K562 (cell line): ENCODE data around the gene EPHB2.

ENCODE experiments used
- BRCA1 ChIP-seq, 2 experiments: fragments of 450-650 bp in 1 of 2; sonication (generic) in 1 of 2; formaldehyde crosslinking in 1 of 2; IDR thresholded peaks; 2 replicates each; pipeline versions ENCODE4 v1.5.0 to v1.6.1; 2017 to 2020; ENCODE audit warnings: mild to moderate bottlenecking in 1 of 2, missing genetic modification reagents in 1 of 2
- CBX3 ChIP-seq, 2 experiments: IDR thresholded peaks; 1 replicate in 1 of 2; 2 replicates in 1 of 2; pipeline ENCODE4 v1.6.1; 2012; ENCODE audit warnings: inconsistent platforms in 2 of 2, low read length in 2 of 2, borderline replicate concordance in 1 of 2, control low read depth in 1 of 2
- CEBPB ChIP-seq: fragments of 450-650 bp; IDR thresholded peaks from 2 replicates; pipeline ENCODE4 v1.6.1; 2016; ENCODE audit warnings: missing genetic modification characterization, missing compliant biosample characterization
- JUN ChIP-seq, 2 experiments: sonication (generic) in 1 of 2; formaldehyde crosslinking in 1 of 2; IDR thresholded peaks; 2 replicates each; pipeline versions ENCODE4 v1.6.1 to v1.8.0; 2012 to 2022; ENCODE audit warnings: borderline replicate concordance in 2 of 2, mild to moderate bottlenecking in 2 of 2, improper control_type of control experiment in 1 of 2, low read depth in 1 of 2, low read length in 1 of 2, missing genetic modification reagents in 1 of 2
- JUNB ChIP-seq: fragments of 450-650 bp; formaldehyde crosslinking; conservative IDR thresholded peaks from 2 replicates; pipeline ENCODE4 v1.4.0; 2020; ENCODE audit warnings: mild to moderate bottlenecking
- KLF1 ChIP-seq: fragments of 450-650 bp; IDR thresholded peaks from 2 replicates; pipeline ENCODE4 v1.6.1; 2016; ENCODE audit warnings: missing genetic modification characterization, missing compliant biosample characterization
- RAD21 ChIP-seq, 2 experiments: fragments of 250-450 bp in 1 of 2; fragments of 450-650 bp in 1 of 2; sonication (Bioruptor Pico) in 1 of 2; formaldehyde crosslinking in 1 of 2; IDR thresholded peaks in 1 of 2; conservative IDR thresholded peaks in 1 of 2; 2 replicates each; pipeline versions ENCODE4 v1.4.0 to v1.8.0; 2020 to 2022; ENCODE audit warnings: mild to moderate bottlenecking in 2 of 2, moderate library complexity in 1 of 2
- TBL1XR1 ChIP-seq, 2 experiments: IDR thresholded peaks; 2 replicates each; pipeline ENCODE4 v1.6.1; 2012; ENCODE audit warnings: improper control_type of control experiment in 2 of 2, low read length in 2 of 2, mild to moderate bottlenecking in 1 of 2
- ZKSCAN1 ChIP-seq: fragments of 150-350 bp; IDR thresholded peaks from 2 replicates; pipeline ENCODE4 v1.6.1; 2016; ENCODE audit warnings: low read depth, low read length
- ZKSCAN8 ChIP-seq: fragments of 200-800 bp; sonication (Bioruptor generic); IDR thresholded peaks from 2 replicates; pipeline ENCODE4 v1.6.1; 2016; ENCODE audit warnings: missing genetic modification characterization, missing compliant biosample characterization
- TF ChIP-seq, protein P1 (sequence below): sonication (generic); formaldehyde crosslinking; IDR thresholded peaks from 2 replicates; pipeline ENCODE4 v1.8.0; 2023; ENCODE audit warnings: mild to moderate bottlenecking, missing genetic modification reagents

DNA sequence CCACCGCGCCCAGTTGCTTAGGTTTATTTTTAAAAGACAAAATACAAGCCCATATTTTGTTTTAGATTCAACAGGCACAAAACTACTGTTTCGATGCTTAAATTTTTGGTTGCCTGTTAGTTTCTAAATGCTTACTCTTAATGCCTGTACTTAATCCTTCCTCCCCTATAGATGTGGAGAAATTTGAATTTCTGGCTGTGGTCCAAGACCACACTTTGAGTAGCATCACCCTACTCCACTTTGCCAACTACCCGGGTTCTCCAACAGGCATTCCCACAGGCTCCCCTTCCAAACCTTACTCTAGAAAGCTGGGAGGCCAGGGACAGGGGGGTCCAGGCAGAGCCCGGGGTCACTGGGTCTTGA is 242.0 kb downstream of the EPHB2 start:
- no peak for TF ChIP-seq JUN (IDR thresholded peaks at IDR 0.05; ENCODE audit: borderline replicate concordance, low read depth, low read length)
- TF ChIP-seq JUN (CRISPR knock-in tag; IDR thresholded peaks at IDR 0.05; ENCODE audit: borderline replicate concordance): no peak
- no peak for TF ChIP-seq TBL1XR1 (IDR thresholded peaks at IDR 0.05; ENCODE audit: low read length in 2 of 2)
- no peak for TF ChIP-seq CBX3 (IDR thresholded peaks at IDR 0.05; ENCODE audit: borderline replicate concordance in 1 of 2, low read length in 2 of 2)
- TF ChIP-seq, protein P1, sequence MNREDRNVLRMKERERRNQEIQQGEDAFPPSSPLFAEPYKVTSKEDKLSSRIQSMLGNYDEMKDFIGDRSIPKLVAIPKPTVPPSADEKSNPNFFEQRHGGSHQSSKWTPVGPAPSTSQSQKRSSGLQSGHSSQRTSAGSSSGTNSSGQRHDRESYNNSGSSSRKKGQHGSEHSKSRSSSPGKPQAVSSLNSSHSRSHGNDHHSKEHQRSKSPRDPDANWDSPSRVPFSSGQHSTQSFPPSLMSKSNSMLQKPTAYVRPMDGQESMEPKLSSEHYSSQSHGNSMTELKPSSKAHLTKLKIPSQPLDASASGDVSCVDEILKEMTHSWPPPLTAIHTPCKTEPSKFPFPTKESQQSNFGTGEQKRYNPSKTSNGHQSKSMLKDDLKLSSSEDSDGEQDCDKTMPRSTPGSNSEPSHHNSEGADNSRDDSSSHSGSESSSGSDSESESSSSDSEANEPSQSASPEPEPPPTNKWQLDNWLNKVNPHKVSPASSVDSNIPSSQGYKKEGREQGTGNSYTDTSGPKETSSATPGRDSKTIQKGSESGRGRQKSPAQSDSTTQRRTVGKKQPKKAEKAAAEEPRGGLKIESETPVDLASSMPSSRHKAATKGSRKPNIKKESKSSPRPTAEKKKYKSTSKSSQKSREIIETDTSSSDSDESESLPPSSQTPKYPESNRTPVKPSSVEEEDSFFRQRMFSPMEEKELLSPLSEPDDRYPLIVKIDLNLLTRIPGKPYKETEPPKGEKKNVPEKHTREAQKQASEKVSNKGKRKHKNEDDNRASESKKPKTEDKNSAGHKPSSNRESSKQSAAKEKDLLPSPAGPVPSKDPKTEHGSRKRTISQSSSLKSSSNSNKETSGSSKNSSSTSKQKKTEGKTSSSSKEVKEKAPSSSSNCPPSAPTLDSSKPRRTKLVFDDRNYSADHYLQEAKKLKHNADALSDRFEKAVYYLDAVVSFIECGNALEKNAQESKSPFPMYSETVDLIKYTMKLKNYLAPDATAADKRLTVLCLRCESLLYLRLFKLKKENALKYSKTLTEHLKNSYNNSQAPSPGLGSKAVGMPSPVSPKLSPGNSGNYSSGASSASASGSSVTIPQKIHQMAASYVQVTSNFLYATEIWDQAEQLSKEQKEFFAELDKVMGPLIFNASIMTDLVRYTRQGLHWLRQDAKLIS (CRISPR knock-in tag): no peak
- no peak for TF ChIP-seq RAD21 (CRISPR knock-in tag; conservative IDR thresholded peaks at IDR 0.05 in 1 of 2, IDR thresholded peaks at IDR 0.05 in 1 of 2)
- no peak for TF ChIP-seq JUNB (CRISPR knock-in tag)
- TF ChIP-seq ZKSCAN8 (CRISPR knock-in tag): no peak
- no peak for TF ChIP-seq CEBPB (tag)
- TF ChIP-seq KLF1 (tag): no peak
- no peak for TF ChIP-seq ZKSCAN1
- no peak for TF ChIP-seq BRCA1 (IDR thresholded peaks at IDR 0.05)
- TF ChIP-seq BRCA1 (CRISPR knock-in tag; IDR thresholded peaks at IDR 0.05): no peak
